Loucy (cell line): ENCODE results near the gene CFAP54.
A peak's percentile ranks its signal among the peaks of the same experiment; 100 is the strongest.

ENCODE experiments used
- H2AFZ ChIP-seq: fragments of 200-600 bp; sonication (generic); 2 replicates; pipeline ENCODE4 v1.6.0; 2016; ENCODE audit warnings: antibody characterized with exemption, mild to moderate bottlenecking, low read length, moderate library complexity
- H3F3A ChIP-seq: fragments of 200-600 bp; 2 replicates; pipeline ENCODE4 v1.6.0; 2016; ENCODE audit warnings: antibody characterized with exemption, low read depth, mild to moderate bottlenecking
- H3K27me3 ChIP-seq: fragments of 200-600 bp; sonication (generic); 2 replicates; pipeline ENCODE4 v1.6.1; 2014; ENCODE audit warnings: low read length, mild to moderate bottlenecking; ENCODE audit not compliant: insufficient read depth, poor library complexity, severe bottlenecking
- H3K36me3 ChIP-seq: fragments of 200-600 bp; sonication (generic); 2 replicates; pipeline ENCODE4 v1.6.1; 2016; ENCODE audit warnings: low read length; ENCODE audit not compliant: insufficient read depth
- H3K4me1 ChIP-seq: fragments of 200-600 bp; sonication (generic); 2 replicates; pipeline ENCODE4 v1.5.1; 2014; ENCODE audit warnings: low read length, mild to moderate bottlenecking; ENCODE audit not compliant: insufficient read depth, poor library complexity, severe bottlenecking
- H3K4me2 ChIP-seq: fragments of 200-600 bp; sonication (generic); 2 replicates; pipeline ENCODE4 v1.6.0; 2014; ENCODE audit warnings: antibody characterized with exemption, low read length, low read depth, mild to moderate bottlenecking; ENCODE audit not compliant: poor library complexity, severe bottlenecking
- H3K4me3 ChIP-seq: fragments of 200-600 bp; sonication (generic); 2 replicates; pipeline ENCODE4 v1.5.1; 2014; ENCODE audit warnings: low read length, mild to moderate bottlenecking, mixed read lengths; ENCODE audit not compliant: poor library complexity, severe bottlenecking
- H3K79me2 ChIP-seq: fragments of 200-600 bp; sonication (generic); 2 replicates; pipeline ENCODE4 v1.6.1; 2014; ENCODE audit warnings: low read length; ENCODE audit not compliant: insufficient read depth
- H3K9ac ChIP-seq: fragments of 200-600 bp; sonication (generic); 2 replicates; pipeline ENCODE4 v1.6.0; 2014; ENCODE audit warnings: mild to moderate bottlenecking, low read depth, low read length, moderate library complexity; ENCODE audit not compliant: poor library complexity, severe bottlenecking
- H3K9me2 ChIP-seq: fragments of 200-600 bp; sonication (generic); replicated peaks from 2 replicates; pipeline ENCODE4 v1.6.1; 2016; ENCODE audit warnings: low read depth, low read length, mixed read lengths
- H3K9me3 ChIP-seq: fragments of 200-600 bp; sonication (generic); 2 replicates; pipeline ENCODE4 v1.6.1; 2014; ENCODE audit warnings: mild to moderate bottlenecking, antibody characterized with exemption, low read length, low read depth; ENCODE audit not compliant: insufficient read depth
- H4K20me1 ChIP-seq: fragments of 200-600 bp; sonication (generic); 2 replicates; pipeline ENCODE4 v1.6.0; 2014; ENCODE audit warnings: antibody characterized with exemption, low read length, mild to moderate bottlenecking; ENCODE audit not compliant: insufficient read depth, poor library complexity, severe bottlenecking
- CTCF ChIP-seq: fragments of 200-600 bp; sonication (generic); conservative IDR thresholded peaks from 2 replicates; pipeline ENCODE4 v1.5.1; 2014; ENCODE audit warnings: mild to moderate bottlenecking, antibody characterized with exemption, low read length
- EZH2phosphoT487 ChIP-seq: fragments of 200-600 bp; IDR thresholded peaks from 2 replicates; pipeline ENCODE4 v1.6.1; 2018; ENCODE audit warnings: antibody characterized with exemption, mild to moderate bottlenecking, moderate library complexity, borderline replicate concordance

CFAP54 gene

GRCh38 chr12:96698521-96698920 is 209.1 kb downstream of the CFAP54 start:
- Histone ChIP-seq H3K4me3 (no peak overlapping the region), H4K20me1 (no peaks in the 10 kb centered on the region), H3K9me2 (no peaks in the 10 kb centered on the region), H3K79me2 (no peaks in the 10 kb centered on the region), H3F3A (no peaks in the 10 kb centered on the region), H3K36me3 (no peaks in the 10 kb centered on the region), H3K4me1 (no peaks in the 10 kb centered on the region), H3K27me3 (no peaks in the 10 kb centered on the region), H3K9ac (no peak overlapping the region), H3K4me2 (peak overlapping the region; percentile 39), H2AFZ (0 out of 2 replicates have a peak overlapping the region, but pooled peaks have one; percentile 36), H3K9me3 (no peaks in the 10 kb centered on the region; the same call in 1 of the 2 replicates)
- no peak for TF ChIP-seq EZH2phosphoT487
- 0 out of 2 replicates have a peak, but pooled peaks have one; percentile 22 for TF ChIP-seq CTCF

GRCh38 chr12:96698965-96699364 is 209.6 kb downstream of the CFAP54 start:
- H3F3A ChIP-seq: no peaks in the 10 kb centered on the region
- no peaks in the 10 kb centered on the region for H3K27me3 ChIP-seq
- H3K4me2 ChIP-seq: peak overlapping the region; percentile 39
- no peaks in the 10 kb centered on the region for H4K20me1 ChIP-seq
- no peak for TF ChIP-seq CTCF
- no peak for TF ChIP-seq EZH2phosphoT487
- H3K4me1 ChIP-seq: no peaks in the 10 kb centered on the region
- H3K9me3 ChIP-seq: no peaks in the 10 kb centered on the region; the same call in 1 of the 2 replicates
- no peak overlapping the region for H3K9ac ChIP-seq
- no peaks in the 10 kb centered on the region for H3K79me2 ChIP-seq
- H3K9me2 ChIP-seq: no peaks in the 10 kb centered on the region
- no peak overlapping the region for H3K4me3 ChIP-seq
- H2AFZ ChIP-seq: 0 out of 2 replicates have a peak overlapping the region, but pooled peaks have one; percentile 36
- no peaks in the 10 kb centered on the region for H3K36me3 ChIP-seq

GRCh38 chr12:96701856-96702255 is 212.5 kb downstream of the CFAP54 start:
- H3K4me2 ChIP-seq: no peak overlapping the region
- no peak for TF ChIP-seq EZH2phosphoT487
- no peak for TF ChIP-seq CTCF
- no peak overlapping the region for H2AFZ ChIP-seq

More at GRCh38 chr12:96701856-96702255, 212.5 kb downstream of the CFAP54 start:
- Histone ChIP-seq H3K9me3 (no peaks in the 10 kb centered on the region; the same call in 1 of the 2 replicates), H3K9ac (no peak overlapping the region), H4K20me1 (no peaks in the 10 kb centered on the region), H3K27me3 (no peaks in the 10 kb centered on the region), H3F3A (no peaks in the 10 kb centered on the region), H3K4me1 (no peaks in the 10 kb centered on the region), H3K4me3 (no peak overlapping the region), H3K9me2 (no peaks in the 10 kb centered on the region), H3K36me3 (no peaks in the 10 kb centered on the region), H3K79me2 (no peaks in the 10 kb centered on the region)
